H7 (cell line): Measurements from ENCODE around the gene SLCO1C1. TPM values are rescaled to one million over a fixed set of nuclear protein-coding genes. Genes with fewer than 3 reads are reported as not detected.
A peak's percentile ranks its signal among the peaks of the same experiment; 100 is the strongest.
"Not testable (repeated sequence)": the region's sequence is repeated elsewhere in the genome, so short reads cannot be mapped to it uniquely, and the experiment has no call there.

Source experiments
- DNase-seq: peaks from one replicate; pipeline ENCODE4 v3.0.0; 2012
- H3K27me3 ChIP-seq: 2 replicates; pipeline ENCODE4 v1.6.0; 2011; ENCODE audit warnings: mild to moderate bottlenecking, low read length; ENCODE audit not compliant: control insufficient read depth, insufficient read depth
- H3K36me3 ChIP-seq: replicated peaks from 2 replicates; pipeline ENCODE4 v1.5.1; 2011; ENCODE audit warnings: low read length; ENCODE audit not compliant: control insufficient read depth, insufficient read depth
- H3K4me3 ChIP-seq: 2 replicates; pipeline ENCODE4 v1.5.1; 2011; ENCODE audit warnings: low read depth, mild to moderate bottlenecking, control low read depth, low read length, moderate library complexity; ENCODE audit not compliant: insufficient read depth
- total RNA-seq: library from RNA; depleted of rRNA; stranded (reverse); fragments of >200 nt; shearing (Covaris generic); gene quantifications from 2 replicates; pipeline ENCODE4 v1.2.3, GENCODE V29; 2014; rRNA removed

The SLCO1C1 gene
- total RNA-seq, 1 experiment from 2014 or later = not detected

DNA sequence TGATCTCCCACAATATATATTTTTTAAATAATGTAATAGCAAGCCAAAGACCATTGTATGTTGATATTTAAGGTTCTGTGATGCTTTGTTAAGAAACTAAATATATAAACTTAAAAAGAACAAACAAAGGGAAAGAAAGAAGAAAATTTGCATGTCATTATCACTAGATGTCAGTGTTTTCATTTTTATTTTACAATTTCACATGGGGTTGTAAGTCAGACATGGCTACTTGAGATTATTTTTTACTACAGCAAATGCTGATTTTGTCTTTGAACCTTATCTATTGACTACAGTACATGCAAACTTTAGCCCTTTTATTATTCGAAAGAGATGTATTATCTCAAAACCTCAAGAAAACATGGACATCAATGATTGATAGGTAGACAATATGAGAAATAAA is 36.1 kb downstream of the SLCO1C1 start:
- Histone ChIP-seq H3K4me3 (no peak overlapping the region), H3K27me3 (no peaks in the 10 kb centered on the region), H3K36me3 (no peaks in the 10 kb centered on the region)
- DNase-seq = no peak

GRCh38 chr12:20740972-20741371 is 45.8 kb downstream of the SLCO1C1 start:
- DNase-seq = no peak
- H3K36me3 ChIP-seq = no peaks in the 10 kb centered on the region
- no peaks in the 10 kb centered on the region for H3K27me3 ChIP-seq
- H3K4me3 ChIP-seq = no peak overlapping the region

DNA sequence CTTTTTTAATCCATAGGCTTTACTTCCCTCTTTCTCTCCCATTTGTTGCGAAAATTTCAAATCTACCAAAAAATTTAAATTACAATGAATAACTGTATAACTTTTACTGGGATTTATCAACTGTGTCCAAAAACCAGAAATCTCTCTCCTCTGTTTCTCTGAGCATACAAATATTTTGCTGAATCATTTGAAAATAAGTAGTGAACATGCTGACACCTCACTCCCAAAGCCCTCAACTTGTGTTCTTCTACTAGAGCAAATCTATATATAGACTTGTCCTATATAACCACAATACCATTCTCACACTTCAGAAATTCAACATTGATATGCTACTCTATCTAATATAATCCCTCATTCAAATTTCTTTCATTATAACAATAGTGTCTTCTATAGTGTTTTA is 53.1 kb downstream of the SLCO1C1 start:
- Histone ChIP-seq H3K4me3 (no peak overlapping the region), H3K36me3 (no peaks in the 10 kb centered on the region), H3K27me3 (no peaks in the 10 kb centered on the region)
- DNase-seq = no peak

DNA sequence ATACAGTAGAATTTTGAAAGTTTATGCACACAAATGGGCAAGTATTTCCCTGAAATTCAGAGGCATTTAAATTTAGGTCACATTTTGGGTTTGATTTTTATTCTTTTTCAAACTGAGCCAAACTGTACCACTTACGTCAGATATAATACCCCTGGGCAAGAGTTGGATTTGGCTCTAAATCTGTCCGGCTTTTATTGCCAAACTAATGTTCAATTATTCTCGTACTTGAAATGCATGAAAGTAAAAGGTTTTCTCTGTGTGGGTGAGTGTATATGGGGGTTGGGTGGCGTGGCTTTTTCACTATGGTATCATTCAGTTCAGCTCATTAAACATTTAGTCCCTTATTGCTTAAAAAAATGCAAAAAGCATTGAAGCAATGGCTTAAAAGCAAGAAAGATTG is 55.9 kb downstream of the SLCO1C1 start:
- Histone ChIP-seq H3K4me3 (no peak overlapping the region), H3K27me3 (no peaks in the 10 kb centered on the region), H3K36me3 (no peaks in the 10 kb centered on the region)
- no peak for DNase-seq

DNA sequence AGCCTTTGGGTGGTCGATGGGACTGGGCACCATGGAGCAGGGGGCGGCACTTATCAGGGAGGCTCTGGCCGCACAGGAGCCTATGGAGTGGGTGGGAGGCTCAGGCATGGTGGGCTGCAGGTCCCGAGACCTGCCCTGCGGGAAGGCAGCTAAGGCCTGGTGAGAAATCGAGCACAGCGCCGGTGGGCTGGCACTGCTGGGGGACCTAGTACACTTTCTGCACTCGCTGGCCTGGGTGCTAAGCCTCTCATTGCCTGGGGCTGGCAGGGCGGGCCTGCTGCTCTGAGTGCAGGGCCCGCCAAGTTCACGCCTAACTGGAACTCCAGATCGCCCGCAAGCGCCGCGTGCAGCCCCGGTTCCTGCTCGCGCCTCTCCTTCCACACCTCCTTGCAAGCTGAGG is 82.3 kb downstream of the SLCO1C1 start:
- DNase-seq = no peak
- Histone ChIP-seq H3K4me3 (no peak overlapping the region), H3K27me3 (no peaks in the 10 kb centered on the region), H3K36me3 (no peaks in the 10 kb centered on the region)

DNA sequence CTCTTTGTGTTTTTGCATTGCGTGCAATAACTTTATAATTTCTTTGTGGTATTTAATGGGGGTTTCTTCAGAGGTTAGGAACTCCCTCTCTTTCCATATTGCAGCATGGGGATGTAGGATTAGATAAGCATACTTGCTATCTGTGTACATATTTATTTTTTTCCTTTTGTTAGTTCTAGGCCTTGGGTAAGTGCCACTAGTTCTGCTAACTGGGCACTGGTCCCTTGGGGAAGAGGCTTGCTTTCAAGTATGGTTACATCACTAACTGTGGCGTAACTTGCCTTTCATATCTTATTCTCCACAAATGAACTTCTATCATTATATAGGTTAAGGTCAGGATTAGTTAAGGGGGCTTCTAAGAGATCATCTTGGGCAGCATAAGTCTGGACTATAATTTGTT is 83.8 kb downstream of the SLCO1C1 start:
- no peak overlapping the region for H3K4me3 ChIP-seq
- no peaks in the 10 kb centered on the region for H3K27me3 ChIP-seq
- no peaks in the 10 kb centered on the region for H3K36me3 ChIP-seq
- DNase-seq = no peak

- not testable (repeated sequence) for DNase-seq, H3K4me3 ChIP-seq, H3K27me3 ChIP-seq, H3K36me3 ChIP-seq
Measured at GRCh38 chr12:20779971-20780370, 84.8 kb downstream of the SLCO1C1 start.

DNA sequence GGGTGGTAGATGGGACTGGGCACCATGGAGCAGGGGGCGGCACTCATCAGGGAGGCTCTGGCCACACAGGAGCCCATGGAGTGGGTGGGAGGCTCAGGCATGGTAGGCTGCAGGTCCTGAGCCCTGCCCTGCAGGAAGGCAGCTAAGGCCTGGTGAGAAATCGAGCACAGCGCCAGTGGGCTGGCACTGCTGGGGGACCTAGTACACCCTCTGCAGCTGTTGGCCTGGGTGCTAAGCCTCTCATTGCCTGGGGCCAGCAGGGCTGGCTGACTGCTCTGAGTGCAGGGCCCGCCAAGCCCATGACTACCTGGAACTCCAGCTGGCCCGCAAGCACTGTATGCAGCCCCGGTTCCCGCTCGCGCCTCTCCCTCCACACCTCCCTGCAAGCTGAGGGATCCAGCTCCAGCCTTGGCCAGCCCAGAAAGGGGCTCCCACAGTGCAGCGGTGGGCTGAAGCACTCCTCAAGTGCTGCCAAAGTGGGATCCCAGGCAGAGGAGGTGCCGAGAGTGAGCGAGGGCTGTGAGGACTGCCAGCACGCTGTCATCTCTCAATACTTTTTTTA is 88.7 kb downstream of the SLCO1C1 start:
- not testable (repeated sequence) for H3K27me3 ChIP-seq, H3K36me3 ChIP-seq, DNase-seq, H3K4me3 ChIP-seq

GRCh38 chr12:20792971-20793370 is 97.8 kb downstream of the SLCO1C1 start:
- no peak for DNase-seq
- no peak overlapping the region for H3K4me3 ChIP-seq
- no peaks in the 10 kb centered on the region for H3K27me3 ChIP-seq
- no peaks in the 10 kb centered on the region for H3K36me3 ChIP-seq

DNA sequence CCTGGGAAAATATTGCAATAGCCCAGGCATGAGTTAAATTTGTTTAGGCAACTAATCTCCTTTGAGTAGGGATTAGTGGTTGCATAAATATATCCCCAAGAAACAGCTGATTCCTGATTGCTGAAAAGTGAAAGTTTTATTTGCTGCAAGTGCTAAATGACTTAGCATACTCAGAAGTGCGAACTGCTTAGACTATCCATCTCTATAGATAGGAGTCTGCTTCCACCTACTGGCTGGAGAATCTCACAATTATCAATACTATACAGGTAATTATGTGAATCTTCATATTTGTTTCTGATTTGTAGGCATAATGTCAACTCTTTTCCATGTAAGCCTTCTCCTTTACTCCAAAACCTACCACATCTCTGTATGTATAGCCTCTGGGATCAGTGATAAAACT is 103.4 kb downstream of the SLCO1C1 start:
- H3K27me3 ChIP-seq = no peaks in the 10 kb centered on the region
- no peaks in the 10 kb centered on the region for H3K36me3 ChIP-seq
- peak; percentile 10 for DNase-seq
- no peak overlapping the region for H3K4me3 ChIP-seq

DNA sequence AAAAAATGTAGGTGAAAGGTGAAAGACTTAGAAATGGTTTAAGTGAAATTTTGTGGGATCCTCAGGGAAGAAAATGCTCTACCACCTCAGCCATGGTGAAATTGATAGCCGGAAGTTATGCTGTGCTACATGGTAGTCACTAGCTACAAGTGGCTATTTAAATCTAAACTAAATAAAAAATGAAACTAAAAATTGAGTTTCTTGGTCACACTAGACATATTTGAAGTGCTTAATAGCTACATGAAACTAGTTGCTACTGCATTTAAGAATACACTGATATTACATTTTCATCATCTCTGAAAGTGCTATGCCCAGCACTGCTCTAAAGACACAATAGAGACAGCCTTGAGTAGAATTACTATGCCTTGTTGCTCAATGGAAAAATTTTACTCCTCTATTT is 105.0 kb downstream of the SLCO1C1 start:
- no peak overlapping the region for H3K4me3 ChIP-seq
- H3K27me3 ChIP-seq = no peaks in the 10 kb centered on the region
- no peak for DNase-seq
- H3K36me3 ChIP-seq = no peaks in the 10 kb centered on the region

GRCh38 chr12:20801035-20801434 is 105.9 kb downstream of the SLCO1C1 start:
- H3K4me3 ChIP-seq = no peak overlapping the region
- no peaks in the 10 kb centered on the region for H3K36me3 ChIP-seq
- no peak for DNase-seq
- H3K27me3 ChIP-seq = no peaks in the 10 kb centered on the region

Other genes starting within 250 kb of the SLCO1C1 start
- not detected in 2 replicates for gene SLCO1B3, start 115.4 kb downstream of the SLCO1C1 start, total RNA-seq